ENCODE results near the gene MADCAM1. TPM values are rescaled to one million over a fixed set of nuclear protein-coding genes. Genes with fewer than 3 reads are reported as not detected.

Gene MADCAM1
- total RNA-seq, 2 donors from 2014 or later = 4.5 to 7.3 TPM

DNA sequence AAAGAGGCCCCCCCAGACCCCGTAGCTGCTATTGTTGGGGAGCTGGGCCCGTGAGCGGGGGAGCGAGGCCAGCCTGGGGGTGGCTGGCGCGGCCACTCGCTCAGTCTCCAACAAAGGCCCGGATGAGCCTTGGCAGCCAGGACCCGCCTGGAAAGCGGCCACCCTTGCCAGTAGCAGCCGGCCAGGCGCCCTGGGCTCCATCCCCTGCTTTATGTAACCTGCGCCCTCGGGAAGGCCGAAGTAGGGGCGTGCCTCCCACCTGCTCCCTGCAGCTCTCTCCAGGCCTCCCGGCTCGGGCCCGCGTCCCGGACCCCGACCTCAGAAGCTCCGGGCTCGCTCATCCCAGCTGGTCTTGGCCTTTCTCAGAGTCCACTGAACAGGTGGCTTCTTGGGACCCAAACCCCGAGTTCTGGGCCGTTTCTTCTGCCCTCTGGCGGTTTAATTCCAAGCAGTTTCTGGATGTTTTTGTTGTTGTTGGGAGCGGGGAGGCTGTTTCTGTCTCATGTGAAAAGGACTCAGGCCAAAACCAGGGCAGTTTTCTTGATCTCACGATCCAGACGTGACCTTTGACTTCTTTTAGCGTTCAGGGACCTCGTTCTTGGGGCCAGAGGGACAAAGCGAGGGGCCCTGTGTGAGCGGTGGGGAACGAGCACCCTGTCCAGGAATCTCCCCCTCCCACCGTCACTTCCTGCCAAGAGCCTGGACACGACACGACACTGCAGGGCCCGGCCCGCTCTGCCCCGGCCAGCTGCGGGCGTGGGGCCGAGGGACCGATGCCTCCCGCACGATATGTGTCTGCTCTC, 36.5 kb downstream of the MADCAM1 start:
- H3K9me3 ChIP-seq = no peaks in the 10 kb centered on the region
- TF ChIP-seq, protein P1, sequence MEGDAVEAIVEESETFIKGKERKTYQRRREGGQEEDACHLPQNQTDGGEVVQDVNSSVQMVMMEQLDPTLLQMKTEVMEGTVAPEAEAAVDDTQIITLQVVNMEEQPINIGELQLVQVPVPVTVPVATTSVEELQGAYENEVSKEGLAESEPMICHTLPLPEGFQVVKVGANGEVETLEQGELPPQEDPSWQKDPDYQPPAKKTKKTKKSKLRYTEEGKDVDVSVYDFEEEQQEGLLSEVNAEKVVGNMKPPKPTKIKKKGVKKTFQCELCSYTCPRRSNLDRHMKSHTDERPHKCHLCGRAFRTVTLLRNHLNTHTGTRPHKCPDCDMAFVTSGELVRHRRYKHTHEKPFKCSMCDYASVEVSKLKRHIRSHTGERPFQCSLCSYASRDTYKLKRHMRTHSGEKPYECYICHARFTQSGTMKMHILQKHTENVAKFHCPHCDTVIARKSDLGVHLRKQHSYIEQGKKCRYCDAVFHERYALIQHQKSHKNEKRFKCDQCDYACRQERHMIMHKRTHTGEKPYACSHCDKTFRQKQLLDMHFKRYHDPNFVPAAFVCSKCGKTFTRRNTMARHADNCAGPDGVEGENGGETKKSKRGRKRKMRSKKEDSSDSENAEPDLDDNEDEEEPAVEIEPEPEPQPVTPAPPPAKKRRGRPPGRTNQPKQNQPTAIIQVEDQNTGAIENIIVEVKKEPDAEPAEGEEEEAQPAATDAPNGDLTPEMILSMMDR (IDR thresholded peaks at IDR 0.05) = peak; percentile 35
- H3K36me3 ChIP-seq = no peaks in the 10 kb centered on the region
- intact Hi-C loops (cut with DNase I) = no loop called here
- H3K27ac ChIP-seq = peak overlapping the region; percentile 70
- H3K9ac ChIP-seq (ENCODE audit: low read depth in 2 of 2, low read length in 2 of 2) = peak overlapping the region; percentile 96 to 97
- DNase-seq = peak; percentile 73
- H3K4me1 ChIP-seq = peaks cover 13% of the 10 kb centered on the region
- peak overlapping the region; percentile 96 for H3K4me3 ChIP-seq
- no peaks in the 10 kb centered on the region for H3K27me3 ChIP-seq

DNA sequence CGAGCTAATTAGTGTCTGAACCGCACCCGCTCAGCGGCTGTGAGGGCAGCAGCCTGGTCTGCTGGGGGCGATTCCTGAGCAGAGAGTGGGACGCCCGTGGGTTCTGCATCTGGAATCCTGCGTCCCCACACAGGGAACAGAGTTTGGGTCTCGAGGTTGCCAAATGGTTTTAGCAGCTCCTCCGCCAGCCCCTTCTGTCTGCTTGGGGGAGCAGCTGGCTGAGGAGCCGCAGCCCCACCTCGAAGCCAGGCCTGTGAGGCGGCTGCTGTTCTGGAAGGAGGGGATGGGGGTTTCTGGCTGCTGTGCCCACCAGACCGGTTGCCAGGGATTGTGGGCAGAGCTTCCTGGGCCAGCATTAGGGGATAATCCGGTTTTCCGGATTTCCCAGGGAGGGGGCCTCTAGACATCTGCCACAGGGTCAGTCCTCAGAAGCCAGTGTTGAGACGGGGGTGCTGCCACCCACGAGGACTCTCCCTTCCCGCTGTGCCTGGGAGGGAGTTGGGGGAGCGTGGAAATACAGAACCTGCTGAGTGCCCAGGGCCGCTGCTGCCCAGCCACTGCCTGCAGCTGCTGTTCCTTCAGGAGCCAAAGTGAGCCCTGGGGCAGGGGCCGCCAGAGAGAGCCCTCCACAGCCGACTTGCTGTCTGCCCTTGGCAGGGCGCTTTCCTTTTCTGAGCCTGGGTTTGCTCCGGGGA, 37.2 kb downstream of the MADCAM1 start:
- Histone ChIP-seq H3K4me1 (peaks cover 13% of the 10 kb centered on the region), H3K4me3 (peak overlapping the region; percentile 96), H3K36me3 (no peaks in the 10 kb centered on the region), H3K9me3 (no peaks in the 10 kb centered on the region), H3K27me3 (no peaks in the 10 kb centered on the region), H3K9ac (ENCODE audit: low read depth in 2 of 2, low read length in 2 of 2) (peak overlapping the region; percentile 96 to 97), H3K27ac (peak overlapping the region; percentile 70)
- DNase-seq = no peak
- intact Hi-C loops (cut with DNase I) = no loop called here
- TF ChIP-seq, protein P1 (IDR thresholded peaks at IDR 0.05) = no peak

DNA sequence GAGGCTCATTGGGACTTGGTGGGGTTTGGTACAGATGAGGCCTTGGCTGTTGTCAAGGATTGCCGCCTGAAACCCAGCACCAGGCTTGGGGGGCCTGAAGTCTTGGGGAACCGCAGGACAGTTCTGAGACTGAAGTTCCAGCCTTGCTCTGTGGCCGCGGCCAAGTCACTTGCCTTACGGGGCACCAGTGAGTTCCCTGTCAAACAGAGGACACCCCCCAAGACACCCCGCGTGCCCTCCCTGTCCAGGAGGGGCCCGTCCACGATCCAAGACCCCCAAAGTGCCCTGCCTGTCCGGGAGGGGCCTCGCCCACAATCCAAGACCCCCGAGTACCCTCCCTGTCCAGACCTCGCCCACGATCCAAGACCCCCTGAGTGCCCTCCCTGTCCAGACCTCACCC, 37.8 kb downstream of the MADCAM1 start:
- Histone ChIP-seq H3K27ac (no peak overlapping the region), H3K9ac (ENCODE audit: low read depth in 2 of 2, low read length in 2 of 2) (peak overlapping the region in 1 of 2 donors; percentile 43), H3K9me3 (no peaks in the 10 kb centered on the region), H3K27me3 (no peaks in the 10 kb centered on the region), H3K4me3 (no peak overlapping the region), H3K36me3 (no peaks in the 10 kb centered on the region), H3K4me1 (peaks cover 13% of the 10 kb centered on the region)
- DNase-seq = no peak
- TF ChIP-seq, protein P1 (IDR thresholded peaks at IDR 0.05) = no peak
- intact Hi-C loops (cut with DNase I) = no loop called here

DNA sequence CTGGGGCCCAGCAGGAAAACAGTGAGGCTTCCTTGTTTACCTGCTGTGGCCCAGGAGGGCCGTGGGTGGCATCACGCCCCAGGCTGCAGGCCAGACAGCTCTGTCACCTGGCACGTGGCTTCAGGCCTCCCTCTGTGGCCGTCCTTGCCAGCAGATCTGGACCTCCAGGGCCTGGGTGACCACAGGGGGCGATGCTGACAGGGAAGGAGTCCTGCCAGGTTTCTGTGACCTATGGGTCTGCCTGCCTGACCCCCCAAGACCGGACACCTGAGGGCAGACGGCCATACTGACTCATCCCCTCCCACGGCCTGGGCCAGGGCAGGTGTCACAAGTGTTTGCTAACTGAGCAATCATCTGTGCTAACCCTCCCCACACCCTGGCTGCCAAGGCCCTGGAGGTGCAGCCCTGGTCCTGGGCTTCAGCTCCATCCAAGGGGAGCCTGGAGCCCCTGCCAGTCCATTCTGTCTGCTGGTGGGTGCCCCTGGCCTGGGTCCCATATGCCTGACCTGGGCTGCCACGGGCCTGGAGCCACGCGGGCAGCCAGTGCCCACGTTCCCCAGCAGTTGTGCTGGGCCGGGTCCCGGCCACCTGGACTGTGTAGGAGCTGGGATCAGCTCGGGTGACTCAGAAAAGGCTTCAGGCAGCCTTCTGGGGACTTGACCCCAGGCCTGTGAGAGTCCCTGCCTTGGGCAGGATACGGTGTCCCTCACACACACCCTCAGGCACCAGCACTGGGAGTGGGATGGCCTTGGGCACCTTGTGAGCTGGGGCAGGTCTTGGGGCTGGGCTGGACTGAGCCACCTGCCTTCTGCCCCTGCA, 38.9 kb downstream of the MADCAM1 start:
- H3K4me1 ChIP-seq = peaks cover 13% of the 10 kb centered on the region
- H3K9ac ChIP-seq (ENCODE audit: low read depth in 2 of 2, low read length in 2 of 2) = no peak overlapping the region
- TF ChIP-seq, protein P1 (IDR thresholded peaks at IDR 0.05) = no peak
- no peaks in the 10 kb centered on the region for H3K9me3 ChIP-seq
- intact Hi-C loops (cut with DNase I) = no loop called here
- H3K4me3 ChIP-seq = no peak overlapping the region
- no peak overlapping the region for H3K27ac ChIP-seq
- no peaks in the 10 kb centered on the region for H3K27me3 ChIP-seq
- H3K36me3 ChIP-seq = no peaks in the 10 kb centered on the region
- no peak for DNase-seq

Data from colonic mucosa (tissue), 4 donors.